H1 (cell line): ENCODE results near the gene FAM8A1. TPM values are rescaled to one million over a fixed set of nuclear protein-coding genes. Genes with fewer than 3 reads are reported as not detected.

Experiments used
- ATF2 ChIP-seq: IDR thresholded peaks from 2 replicates; pipeline ENCODE4 v1.6.1; 2012; ENCODE audit warnings: low read length, inconsistent platforms
- CHD7 ChIP-seq: fragments of 300-600 bp; sonication (generic); IDR thresholded peaks from 2 replicates; pipeline ENCODE4 v1.7.1; 2012; ENCODE audit warnings: low read length, moderate library complexity, mild to moderate bottlenecking, inconsistent platforms; ENCODE audit not compliant: insufficient replicate concordance
- GTF2F1 ChIP-seq: IDR thresholded peaks from 2 replicates; pipeline ENCODE4 v1.6.1; 2012; ENCODE audit warnings: low read depth, low read length, improper control_type of control experiment, borderline replicate concordance
- HDAC6 ChIP-seq: IDR thresholded peaks from one replicate; pipeline ENCODE4 v1.7.1; 2012; ENCODE audit warnings: low read depth, mild to moderate bottlenecking, inconsistent platforms, low read length, moderate library complexity
- RXRA ChIP-seq: IDR thresholded peaks from 2 replicates; pipeline ENCODE4 v1.6.1; 2011; ENCODE audit warnings: low read depth, mild to moderate bottlenecking, low read length, moderate library complexity; ENCODE audit not compliant: insufficient read depth
- SP4 ChIP-seq: IDR thresholded peaks from 2 replicates; pipeline ENCODE4 v1.6.1; 2012; ENCODE audit warnings: low read length, inconsistent platforms
- polyA plus RNA-seq, 7 experiments: library from polyadenylated mRNA; depleted of rRNA in 3 of 7; stranded (reverse) in 5 of 7; unstranded in 2 of 7; fragments of >200 nt in 5 of 7; fragments of 200-250 nt in 2 of 7; gene quantifications; 1 replicate in 5 of 7; 2 replicates in 1 of 7; 4 replicates in 1 of 7; pipeline versions ENCODE4 v1.2.1 to v1.2.3, GENCODE V29; 2011 to 2013; ENCODE audit warnings: missing spikeins in 2 of 7, mixed read lengths in 2 of 7
- total RNA-seq: library from RNA; stranded (reverse); fragmentation: NEBNext Ultra II Directional; extraction: Animal tissue kit (Norgen Biotek cat#: 25700); gene quantifications from 2 replicates; pipeline ENCODE4 v1.2.1, GENCODE V29; 2021

The FAM8A1 gene
- total and polyA plus RNA-seq, 2 of the 8 experiments (the other 6 are each of a cell fraction or from before 2014, with no cell fraction given), result 3.4 to 9.2 TPM

GRCh38 chr6:17638212-17638715, 38.2 kb downstream of the FAM8A1 start (continued):
- no peak for TF ChIP-seq CHD7
- TF ChIP-seq SP4, result no peak
- TF ChIP-seq HDAC6, result no peak
- TF ChIP-seq RXRA, result no peak
- TF ChIP-seq ATF2, result no peak
- no peak for TF ChIP-seq GTF2F1
- TF ChIP-seq, all 59 proteins: peak for 0
